OCI-LY1 (cell line): ENCODE data around the gene KIF19.

ENCODE experiments used
- CTCF ChIP-seq: fragments of 200-600 bp; sonication (generic), shearing (Covaris generic); IDR thresholded peaks from 2 replicates; pipeline ENCODE4 v1.5.1; 2017; ENCODE audit warnings: mild to moderate bottlenecking, antibody characterized with exemption, low read length, moderate library complexity, mixed read lengths
- EZH2 ChIP-seq: fragments of 200-600 bp; sonication (generic), shearing (Covaris generic); IDR thresholded peaks from 2 replicates; pipeline ENCODE4 v1.8.0; 2017; ENCODE audit warnings: borderline replicate concordance, mixed run types, mild to moderate bottlenecking, antibody characterized with exemption, low read length, moderate library complexity, mixed read lengths

- TF ChIP-seq CTCF (no peak), EZH2 (no peak)
These were observed 21.8 kb upstream of the KIF19 start for GRCh38 chr17:74304184-74304583.
